Stomach (tissue), 4 donors: ENCODE measurements around the gene OLFML3.

ENCODE experiments used
- CTCF ChIP-seq, 7 experiments: fragments of 450-650 bp in 4 of 7; fragments of 200-600 bp in 3 of 7; sonication (generic) in 3 of 7; IDR thresholded peaks; one replicate each; pipeline ENCODE4 v1.5.1; 2016 to 2019; ENCODE audit warnings: antibody characterized with exemption in 7 of 7, control low read depth in 2 of 7, mild to moderate bottlenecking in 1 of 7
- EP300 ChIP-seq: sonication (generic); formaldehyde crosslinking; IDR thresholded peaks from one replicate; pipeline ENCODE4 v1.6.1; 2017; ENCODE audit warnings: antibody characterized with exemption
- POLR2A ChIP-seq, 4 donors: fragments of 450-650 bp; IDR thresholded peaks; one replicate each; pipeline ENCODE4 v1.6.1; 2016; ENCODE audit warnings: antibody characterized with exemption in 4 of 4, control low read depth in 2 of 4, mild to moderate bottlenecking in 1 of 4, moderate library complexity in 1 of 4
- POLR2AphosphoS5 ChIP-seq, 3 donors: sonication (generic); formaldehyde crosslinking; IDR thresholded peaks; one replicate each; pipeline ENCODE4 v1.6.1; 2016; ENCODE audit warnings: antibody characterized with exemption in 3 of 3

DNA sequence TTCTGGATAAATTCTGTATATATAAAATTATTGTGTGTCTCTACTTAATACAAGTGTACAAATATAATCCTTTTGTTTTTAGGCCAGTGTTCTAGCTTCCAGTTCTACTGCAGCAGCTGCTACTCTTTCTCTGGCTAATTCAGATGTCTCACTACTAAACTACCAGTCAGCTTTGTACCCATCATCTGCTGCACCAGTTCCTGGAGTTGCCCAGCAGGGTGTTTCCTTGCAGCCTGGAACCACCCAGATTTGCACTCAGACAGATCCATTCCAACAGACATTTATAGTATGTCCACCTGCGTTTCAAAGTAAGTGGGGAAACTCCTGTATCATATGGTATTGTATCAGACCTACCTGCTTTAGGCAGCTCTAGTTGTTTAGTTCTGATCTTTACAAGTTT is 21.3 kb upstream of the OLFML3 start:
- no peak for TF ChIP-seq CTCF (IDR thresholded peaks at IDR 0.05)
- TF ChIP-seq POLR2AphosphoS5 (IDR thresholded peaks at IDR 0.05): no peak
- no peak for TF ChIP-seq POLR2A (IDR thresholded peaks at IDR 0.05)
- TF ChIP-seq EP300: no peak
